ENCODE measurements around the gene CKMT1A.
"Not testable (repeated sequence)": the region's sequence is repeated elsewhere in the genome, so short reads cannot be mapped to it uniquely, and the experiment has no call there.

DNA sequence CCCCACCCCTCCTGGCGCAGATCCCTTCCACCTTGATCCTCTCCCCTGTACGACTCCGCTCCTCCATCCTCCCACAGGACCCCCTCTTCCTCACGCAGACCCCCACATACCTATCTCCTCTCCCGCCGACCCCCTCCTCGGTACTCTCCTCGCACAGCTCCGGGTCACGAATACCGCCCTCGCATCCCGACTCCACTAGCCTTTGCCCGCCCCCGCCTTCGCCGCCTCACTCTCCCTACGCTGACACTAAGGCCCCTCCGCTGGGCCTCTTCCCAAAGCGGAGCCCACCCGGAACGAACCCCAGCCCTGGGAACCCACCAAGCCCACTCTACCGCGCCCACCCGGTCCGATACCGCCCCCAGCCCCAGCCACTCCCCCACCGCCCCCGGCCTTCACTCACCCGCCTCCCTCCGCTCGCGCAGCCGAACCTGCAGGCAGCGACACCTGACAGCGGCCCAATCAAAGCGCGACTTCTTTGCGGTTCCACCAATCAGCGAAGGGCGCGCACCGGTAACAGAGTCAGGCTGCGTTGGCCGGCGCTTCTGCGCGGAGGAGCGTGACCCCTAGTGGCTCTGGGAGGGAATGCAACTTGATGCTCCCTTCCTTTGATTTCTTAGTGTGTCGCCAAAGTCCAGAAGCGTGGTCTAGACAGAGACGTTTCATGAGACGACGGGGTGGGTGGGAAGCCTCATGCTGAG, 3.9 kb upstream of the CKMT1A start:
- TF ChIP-seq SMC3 (IDR thresholded peaks at IDR 0.05; ENCODE audit: low read depth, low read length); RAD21 (IDR thresholded peaks at IDR 0.05; ENCODE audit: low read length); CEBPB (IDR thresholded peaks at IDR 0.05; ENCODE audit: low read depth, low read length); MXI1 (IDR thresholded peaks at IDR 0.05; ENCODE audit: borderline replicate concordance, low read depth, low read length); MAZ (IDR thresholded peaks at IDR 0.05; ENCODE audit: borderline replicate concordance, low read depth, low read length); POLR2A (IDR thresholded peaks at IDR 0.05; ENCODE audit: low read depth, low read length); MAFK (IDR thresholded peaks at IDR 0.05; ENCODE audit: low read depth, low read length); RFX5 (IDR thresholded peaks at IDR 0.05; ENCODE audit: low read depth, low read length): not testable (repeated sequence)
- TF ChIP-seq, protein P1, sequence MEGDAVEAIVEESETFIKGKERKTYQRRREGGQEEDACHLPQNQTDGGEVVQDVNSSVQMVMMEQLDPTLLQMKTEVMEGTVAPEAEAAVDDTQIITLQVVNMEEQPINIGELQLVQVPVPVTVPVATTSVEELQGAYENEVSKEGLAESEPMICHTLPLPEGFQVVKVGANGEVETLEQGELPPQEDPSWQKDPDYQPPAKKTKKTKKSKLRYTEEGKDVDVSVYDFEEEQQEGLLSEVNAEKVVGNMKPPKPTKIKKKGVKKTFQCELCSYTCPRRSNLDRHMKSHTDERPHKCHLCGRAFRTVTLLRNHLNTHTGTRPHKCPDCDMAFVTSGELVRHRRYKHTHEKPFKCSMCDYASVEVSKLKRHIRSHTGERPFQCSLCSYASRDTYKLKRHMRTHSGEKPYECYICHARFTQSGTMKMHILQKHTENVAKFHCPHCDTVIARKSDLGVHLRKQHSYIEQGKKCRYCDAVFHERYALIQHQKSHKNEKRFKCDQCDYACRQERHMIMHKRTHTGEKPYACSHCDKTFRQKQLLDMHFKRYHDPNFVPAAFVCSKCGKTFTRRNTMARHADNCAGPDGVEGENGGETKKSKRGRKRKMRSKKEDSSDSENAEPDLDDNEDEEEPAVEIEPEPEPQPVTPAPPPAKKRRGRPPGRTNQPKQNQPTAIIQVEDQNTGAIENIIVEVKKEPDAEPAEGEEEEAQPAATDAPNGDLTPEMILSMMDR (conservative IDR thresholded peaks at IDR 0.05; ENCODE audit: low read depth, low read length): not testable (repeated sequence)
- TF ChIP-seq, protein P2, sequence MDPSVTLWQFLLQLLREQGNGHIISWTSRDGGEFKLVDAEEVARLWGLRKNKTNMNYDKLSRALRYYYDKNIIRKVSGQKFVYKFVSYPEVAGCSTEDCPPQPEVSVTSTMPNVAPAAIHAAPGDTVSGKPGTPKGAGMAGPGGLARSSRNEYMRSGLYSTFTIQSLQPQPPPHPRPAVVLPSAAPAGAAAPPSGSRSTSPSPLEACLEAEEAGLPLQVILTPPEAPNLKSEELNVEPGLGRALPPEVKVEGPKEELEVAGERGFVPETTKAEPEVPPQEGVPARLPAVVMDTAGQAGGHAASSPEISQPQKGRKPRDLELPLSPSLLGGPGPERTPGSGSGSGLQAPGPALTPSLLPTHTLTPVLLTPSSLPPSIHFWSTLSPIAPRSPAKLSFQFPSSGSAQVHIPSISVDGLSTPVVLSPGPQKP (IDR thresholded peaks at IDR 0.05; ENCODE audit: borderline replicate concordance, low read depth, low read length): not testable (repeated sequence)
- TF ChIP-seq, protein P3, sequence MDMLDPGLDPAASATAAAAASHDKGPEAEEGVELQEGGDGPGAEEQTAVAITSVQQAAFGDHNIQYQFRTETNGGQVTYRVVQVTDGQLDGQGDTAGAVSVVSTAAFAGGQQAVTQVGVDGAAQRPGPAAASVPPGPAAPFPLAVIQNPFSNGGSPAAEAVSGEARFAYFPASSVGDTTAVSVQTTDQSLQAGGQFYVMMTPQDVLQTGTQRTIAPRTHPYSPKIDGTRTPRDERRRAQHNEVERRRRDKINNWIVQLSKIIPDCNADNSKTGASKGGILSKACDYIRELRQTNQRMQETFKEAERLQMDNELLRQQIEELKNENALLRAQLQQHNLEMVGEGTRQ (IDR thresholded peaks at IDR 0.05; ENCODE audit: low read depth, low read length): not testable (repeated sequence)
